ENCODE data around the gene ASCL2. TPM values are rescaled to one million over a fixed set of nuclear protein-coding genes. Genes with fewer than 3 reads are reported as not detected.

Gene ASCL2
- total and polyA plus RNA-seq, 10 of the 15 experiments (the other 5 are each of a cell fraction or from before 2014, with no cell fraction given) = not detected

GRCh38 chr11:2298795-2299761 lies 28.7 kb upstream of the ASCL2 start:
- in situ Hi-C loops (cut with MboI) = no loop called here
- no peaks in the 10 kb centered on the region for H3K4me1 ChIP-seq (ENCODE audit: control insufficient read depth, insufficient read depth, low read length)
- no peak for FAIRE-seq
- ChIA-PET RAD21 (ENCODE audit: unreplicated experiment) (no interaction called here), POLR2A (no interaction called here), SMC1A (ENCODE audit: uncharacterized antibody, unreplicated experiment) (interaction anchor here (0.5 kb wide), 1 partner anchor 147 kb away, joined by 3 read pairs; no protein-coding TSS in a partner anchor), CTCF (interaction anchor here (11.0 kb wide), 1 partner anchor 121 kb away, joined by 271 read pairs; no protein-coding TSS in a partner anchor)
- intact Hi-C loops (cut with micrococcal nuclease; ENCODE audit: unreplicated experiment) = loop anchor here (5.0 kb wide), 1 partner anchor 102 kb away; no protein-coding TSS in a partner anchor
- H3K4me3 ChIP-seq = no peak overlapping the region
- no peaks in the 10 kb centered on the region for H4K20me1 ChIP-seq (ENCODE audit: control insufficient read depth, insufficient read depth)
- no peaks in the 10 kb centered on the region for H3K9me3 ChIP-seq (replicated peaks; ENCODE audit: control insufficient read depth, insufficient read depth, low read length)
- H2AFZ ChIP-seq (ENCODE audit: control insufficient read depth, low read depth, low read length) = no peak overlapping the region
- no peaks in the 10 kb centered on the region for H3K79me2 ChIP-seq (ENCODE audit: control insufficient read depth, insufficient read depth, low read length)
- H3K36me3 ChIP-seq (ENCODE audit: control insufficient read depth in 2 of 2, insufficient read depth in 2 of 2, low read length in 1 of 2) = no peaks in the 10 kb centered on the region
- ATAC-seq = 0 out of 3 replicates have a peak, but pooled peaks have one; percentile 28
- no TSS peak for BruUV-seq (replicated peaks)
- no peak overlapping the region for H3K27ac ChIP-seq (ENCODE audit: control insufficient read depth, insufficient read depth)
- no peak overlapping the region for H3K4me2 ChIP-seq (ENCODE audit: control insufficient read depth, insufficient read depth)
- no peak for DNase-seq (ENCODE audit: low read depth, low spot score)
- 45% methylated on average over 16 of the region's 18 CpGs for WGBS (ENCODE audit: insufficient coverage, insufficient replicate concordance, low lambda C conversion rate, missing lambda C conversion rate)
- no peaks in the 10 kb centered on the region; a peak in 2 of 4 replicates for H3K27me3 ChIP-seq (replicated peaks in 1 of 2; ENCODE audit: control insufficient read depth in 2 of 2, insufficient read depth in 2 of 2, low read length in 1 of 2)
- no peak overlapping the region for H3K9ac ChIP-seq (ENCODE audit: control insufficient read depth, insufficient read depth, low read length)
- TF ChIP-seq, protein P1, sequence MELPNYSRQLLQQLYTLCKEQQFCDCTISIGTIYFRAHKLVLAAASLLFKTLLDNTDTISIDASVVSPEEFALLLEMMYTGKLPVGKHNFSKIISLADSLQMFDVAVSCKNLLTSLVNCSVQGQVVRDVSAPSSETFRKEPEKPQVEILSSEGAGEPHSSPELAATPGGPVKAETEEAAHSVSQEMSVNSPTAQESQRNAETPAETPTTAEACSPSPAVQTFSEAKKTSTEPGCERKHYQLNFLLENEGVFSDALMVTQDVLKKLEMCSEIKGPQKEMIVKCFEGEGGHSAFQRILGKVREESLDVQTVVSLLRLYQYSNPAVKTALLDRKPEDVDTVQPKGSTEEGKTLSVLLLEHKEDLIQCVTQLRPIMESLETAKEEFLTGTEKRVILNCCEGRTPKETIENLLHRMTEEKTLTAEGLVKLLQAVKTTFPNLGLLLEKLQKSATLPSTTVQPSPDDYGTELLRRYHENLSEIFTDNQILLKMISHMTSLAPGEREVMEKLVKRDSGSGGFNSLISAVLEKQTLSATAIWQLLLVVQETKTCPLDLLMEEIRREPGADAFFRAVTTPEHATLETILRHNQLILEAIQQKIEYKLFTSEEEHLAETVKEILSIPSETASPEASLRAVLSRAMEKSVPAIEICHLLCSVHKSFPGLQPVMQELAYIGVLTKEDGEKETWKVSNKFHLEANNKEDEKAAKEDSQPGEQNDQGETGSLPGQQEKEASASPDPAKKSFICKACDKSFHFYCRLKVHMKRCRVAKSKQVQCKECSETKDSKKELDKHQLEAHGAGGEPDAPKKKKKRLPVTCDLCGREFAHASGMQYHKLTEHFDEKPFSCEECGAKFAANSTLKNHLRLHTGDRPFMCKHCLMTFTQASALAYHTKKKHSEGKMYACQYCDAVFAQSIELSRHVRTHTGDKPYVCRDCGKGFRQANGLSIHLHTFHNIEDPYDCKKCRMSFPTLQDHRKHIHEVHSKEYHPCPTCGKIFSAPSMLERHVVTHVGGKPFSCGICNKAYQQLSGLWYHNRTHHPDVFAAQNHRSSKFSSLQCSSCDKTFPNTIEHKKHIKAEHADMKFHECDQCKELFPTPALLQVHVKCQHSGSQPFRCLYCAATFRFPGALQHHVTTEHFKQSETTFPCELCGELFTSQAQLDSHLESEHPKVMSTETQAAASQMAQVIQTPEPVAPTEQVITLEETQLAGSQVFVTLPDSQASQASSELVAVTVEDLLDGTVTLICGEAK (IDR thresholded peaks at IDR 0.05; ENCODE audit: borderline replicate concordance) = no peak
- TF ChIP-seq SMC3 (IDR thresholded peaks at IDR 0.05; ENCODE audit: borderline replicate concordance, low read length) = peak; percentile 32; the same call in 1 of the 2 replicates
- no peak for TF ChIP-seq LARP7 (IDR thresholded peaks at IDR 0.05)
- TF ChIP-seq SIN3A (IDR thresholded peaks at IDR 0.05; ENCODE audit: low read depth, low read length) = no peak
- no peak for TF ChIP-seq TAF1 (IDR thresholded peaks at IDR 0.05; ENCODE audit: borderline replicate concordance, low read depth, low read length)
- TF ChIP-seq SUPT20H (IDR thresholded peaks at IDR 0.05; ENCODE audit: borderline replicate concordance, control insufficient read depth, low read depth, low read length) = no peak
- no peak for TF ChIP-seq EP300 (IDR thresholded peaks at IDR 0.05; ENCODE audit: borderline replicate concordance in 1 of 2, control insufficient read depth in 1 of 2, low read depth in 2 of 2, low read length in 2 of 2)
- TF ChIP-seq E2F8 (IDR thresholded peaks at IDR 0.05; ENCODE audit: low read depth, partially characterized antibody) = no peak
- no peak for TF ChIP-seq MEF2B (IDR thresholded peaks at IDR 0.05; ENCODE audit: partially characterized antibody, poor library complexity, severe bottlenecking)
- TF ChIP-seq IKZF2 (IDR thresholded peaks at IDR 0.05) = no peak
- TF ChIP-seq CHD1 (IDR thresholded peaks at IDR 0.05; ENCODE audit: low read depth, low read length) = no peak
- TF ChIP-seq HDAC6 (IDR thresholded peaks at IDR 0.05; ENCODE audit: unreplicated experiment) = no peak
